ENCODE results near the gene SLC6A3.
"Not testable (repeated sequence)": the region's sequence is repeated elsewhere in the genome, so short reads cannot be mapped to it uniquely, and the experiment has no call there.

SLC6A3 gene

GRCh38 chr5:1464096-1464446 is 18.8 kb upstream of the SLC6A3 start:
- no peak for DNase-seq (ENCODE audit: low read depth)
- TF ChIP-seq MAX (IDR thresholded peaks at IDR 0.05; ENCODE audit: low read depth, low read length), result no peak
- no peak for TF ChIP-seq CTCF (IDR thresholded peaks at IDR 0.05; ENCODE audit: low read depth, low read length)
- no peak for TF ChIP-seq MYC (IDR thresholded peaks at IDR 0.05; ENCODE audit: low read depth, low read length)
- TF ChIP-seq POLR2A (IDR thresholded peaks at IDR 0.05; ENCODE audit: extremely low read depth, insufficient read length), result no peak
- H3K4me3 ChIP-seq (ENCODE audit: low read depth, low read length), result no peak overlapping the region

GRCh38 chr5:1463326-1464095 is 18.3 kb upstream of the SLC6A3 start:
- DNase-seq (ENCODE audit: low read depth), result no peak
- no peak overlapping the region for H3K4me3 ChIP-seq (ENCODE audit: low read depth, low read length)
- TF ChIP-seq MYC (IDR thresholded peaks at IDR 0.05; ENCODE audit: low read depth, low read length) (no peak), POLR2A (IDR thresholded peaks at IDR 0.05; ENCODE audit: extremely low read depth, insufficient read length) (no peak), MAX (IDR thresholded peaks at IDR 0.05; ENCODE audit: low read depth, low read length) (no peak)

- DNase-seq (ENCODE audit: low read depth), result no peak
- H3K4me3 ChIP-seq (ENCODE audit: low read depth, low read length), result no peak overlapping the region
- TF ChIP-seq POLR2A (IDR thresholded peaks at IDR 0.05; ENCODE audit: extremely low read depth, insufficient read length), result no peak
- TF ChIP-seq MYC (IDR thresholded peaks at IDR 0.05; ENCODE audit: low read depth, low read length), result no peak
- no peak for TF ChIP-seq CTCF (IDR thresholded peaks at IDR 0.05; ENCODE audit: low read depth, low read length)
- TF ChIP-seq MAX (IDR thresholded peaks at IDR 0.05; ENCODE audit: low read depth, low read length), result no peak
Observed at GRCh38 chr5:1462358-1462757, 17.1 kb upstream of the SLC6A3 start.

GRCh38 chr5:1461396-1461795 is 16.2 kb upstream of the SLC6A3 start:
- DNase-seq (ENCODE audit: low read depth), result no peak
- TF ChIP-seq CTCF (IDR thresholded peaks at IDR 0.05; ENCODE audit: low read depth, low read length), result no peak
- no peak for TF ChIP-seq MYC (IDR thresholded peaks at IDR 0.05; ENCODE audit: low read depth, low read length)
- TF ChIP-seq POLR2A (IDR thresholded peaks at IDR 0.05; ENCODE audit: extremely low read depth, insufficient read length), result no peak
- no peak overlapping the region for H3K4me3 ChIP-seq (ENCODE audit: low read depth, low read length)

GRCh38 chr5:1460054-1460682 is 14.9 kb upstream of the SLC6A3 start:
- TF ChIP-seq MYC (IDR thresholded peaks at IDR 0.05; ENCODE audit: low read depth, low read length) (no peak), MAX (IDR thresholded peaks at IDR 0.05; ENCODE audit: low read depth, low read length) (no peak), POLR2A (IDR thresholded peaks at IDR 0.05; ENCODE audit: extremely low read depth, insufficient read length) (no peak)
- no peak for DNase-seq (ENCODE audit: low read depth)
- no peak overlapping the region for H3K4me3 ChIP-seq (ENCODE audit: low read depth, low read length)

- H3K4me3 ChIP-seq (ENCODE audit: low read depth, low read length); DNase-seq (ENCODE audit: low read depth): not testable (repeated sequence)
Observed at GRCh38 chr5:1459435-1459834, 14.2 kb upstream of the SLC6A3 start.

- not testable (repeated sequence) for DNase-seq (ENCODE audit: low read depth); H3K4me3 ChIP-seq (ENCODE audit: low read depth, low read length)
Observed at GRCh38 chr5:1456110-1456881, 11.1 kb upstream of the SLC6A3 start.
